SK-N-SH (cell line): ENCODE data around the gene SAMM50. TPM values are rescaled to one million over a fixed set of nuclear protein-coding genes. Genes with fewer than 3 reads are reported as not detected.

ENCODE experiments used
- CTCF ChIA-PET: fragments of 300-600, 350-600 bp; formaldehyde crosslinking; extraction: SDS; loops from one replicate; lab custom pipeline; 2021; lab: Yijun Ruan, JAX
- POLR2A ChIA-PET: fragments of 350-600 bp; sonication (Branson Sonifier 250); formaldehyde crosslinking; extraction: SDS; loops from one replicate; lab custom pipeline; 2020; ENCODE audit warnings: antibody characterized with exemption, inconsistent platforms; lab: Yijun Ruan, JAX
- DNase-seq: peaks from one replicate; pipeline ENCODE4 v3.0.0; 2012
- H2AFZ ChIP-seq: fragments of 200-600 bp; sonication (generic); 2 replicates; pipeline ENCODE4 v1.8.1; 2016; ENCODE audit warnings: antibody characterized with exemption, mild to moderate bottlenecking, low read depth
- H3F3A ChIP-seq: fragments of 200-600 bp; sonication (generic); replicated peaks from 2 replicates; pipeline ENCODE3; 2016; ENCODE audit warnings: antibody characterized with exemption, mild to moderate bottlenecking; ENCODE audit not compliant: insufficient read depth
- H3K27ac ChIP-seq, 2 experiments: fragments of 200-500 bp in 1 of 2; fragments of 200-600 bp in 1 of 2; sonication (Bioruptor generic) in 1 of 2; sonication (generic), shearing (Covaris generic) in 1 of 2; 2 replicates each; pipeline versions ENCODE4 v1.5.1 to v1.6.1; 2014 to 2016; ENCODE audit warnings: low read depth in 2 of 2, inconsistent platforms in 1 of 2, low read length in 1 of 2, mild to moderate bottlenecking in 1 of 2, mixed read lengths in 1 of 2
- H3K27me3 ChIP-seq: fragments of 200-600 bp; sonication (generic), shearing (Covaris generic); 2 replicates; pipeline ENCODE4 v1.6.1; 2016; ENCODE audit warnings: mixed run types; ENCODE audit not compliant: insufficient read depth
- H3K36me3 ChIP-seq, 2 experiments: fragments of 200-500 bp in 1 of 2; fragments of 200-600 bp in 1 of 2; sonication (Bioruptor generic) in 1 of 2; sonication (generic) in 1 of 2; replicated peaks in 1 of 2; 2 replicates each; pipeline versions ENCODE3 to v1.5.1; 2014 to 2016; ENCODE audit warnings: low read length in 1 of 2, mild to moderate bottlenecking in 1 of 2; ENCODE audit not compliant: insufficient read depth in 2 of 2, control insufficient read depth in 1 of 2
- H3K4me1 ChIP-seq, 2 experiments: fragments of 200-500 bp in 1 of 2; fragments of 200-600 bp in 1 of 2; sonication (Bioruptor generic) in 1 of 2; sonication (generic), shearing (Covaris generic) in 1 of 2; 2 replicates each; pipeline versions ENCODE4 v1.5.1 to v1.6.1; 2014 to 2016; ENCODE audit warnings: low read depth in 1 of 2, low read length in 1 of 2, mixed run types in 1 of 2; ENCODE audit not compliant: insufficient read depth in 2 of 2, control insufficient read depth in 1 of 2
- H3K4me2 ChIP-seq: fragments of 200-600 bp; sonication (generic), shearing (Covaris generic); 2 replicates; pipeline ENCODE4 v1.6.1; 2017; ENCODE audit warnings: mixed run types
- H3K4me3 ChIP-seq, 2 experiments: fragments of 200-500 bp in 1 of 2; fragments of 200-600 bp in 1 of 2; sonication (Bioruptor generic) in 1 of 2; sonication (generic), shearing (Covaris generic) in 1 of 2; 2 replicates each; pipeline versions ENCODE4 v1.5.1 to v1.8.1; 2014 to 2016; ENCODE audit warnings: low read depth in 2 of 2, inconsistent platforms in 1 of 2, low read length in 1 of 2, mild to moderate bottlenecking in 1 of 2, mixed read lengths in 1 of 2, moderate library complexity in 1 of 2
- H3K79me2 ChIP-seq: fragments of 200-600 bp; sonication (generic); 2 replicates; pipeline ENCODE4 v1.8.1; 2017; ENCODE audit warnings: mild to moderate bottlenecking; ENCODE audit not compliant: insufficient read depth
- H3K9ac ChIP-seq: fragments of 200-600 bp; sonication (generic); 2 replicates; pipeline ENCODE4 v1.6.1; 2017; ENCODE audit warnings: mixed run types
- H3K9me2 ChIP-seq: fragments of 200-600 bp; sonication (generic); 2 replicates; pipeline ENCODE4 v1.6.1; 2017; ENCODE audit warnings: mixed run types
- H3K9me3 ChIP-seq: fragments of 200-600 bp; sonication (generic); 2 replicates; pipeline ENCODE4 v1.6.1; 2017; ENCODE audit warnings: mixed run types, mild to moderate bottlenecking, moderate library complexity
- H4K20me1 ChIP-seq: fragments of 200-600 bp; sonication (generic); 2 replicates; pipeline ENCODE4 v1.6.1; 2017; ENCODE audit warnings: mild to moderate bottlenecking, mixed run types; ENCODE audit not compliant: insufficient read depth
- EZH2phosphoT487 ChIP-seq: fragments of 200-600 bp; sonication (generic); IDR thresholded peaks from 2 replicates; pipeline ENCODE4 v1.6.1; 2017; ENCODE audit warnings: low read depth, mixed run types, mild to moderate bottlenecking, antibody characterized with exemption, moderate library complexity, borderline replicate concordance
- FOSL2 ChIP-seq: IDR thresholded peaks from 2 replicates; pipeline ENCODE4 v1.4.0; 2012; ENCODE audit warnings: low read depth, mild to moderate bottlenecking, moderate library complexity, borderline replicate concordance
- GABPA ChIP-seq: IDR thresholded peaks from 2 replicates; pipeline ENCODE4 v1.4.0; 2012; ENCODE audit warnings: low read depth, mild to moderate bottlenecking
- MEF2A ChIP-seq: IDR thresholded peaks from 2 replicates; pipeline ENCODE4 v1.4.0; 2012; ENCODE audit warnings: low read depth, borderline replicate concordance
- NFIC ChIP-seq: IDR thresholded peaks from 2 replicates; pipeline ENCODE4 v1.4.0; 2012; ENCODE audit warnings: borderline replicate concordance
- NRF1 ChIP-seq: IDR thresholded peaks from 2 replicates; pipeline ENCODE4 v1.6.1; 2012; ENCODE audit warnings: low read depth, mild to moderate bottlenecking, low read length
- POLR2AphosphoS5 ChIP-seq: IDR thresholded peaks from 2 replicates; pipeline ENCODE4 v1.6.1; 2012; ENCODE audit warnings: low read depth, low read length
- RAD21 ChIP-seq: IDR thresholded peaks from 2 replicates; pipeline ENCODE4 v1.6.1; 2012; ENCODE audit warnings: mild to moderate bottlenecking, low read length
- RCOR1 ChIP-seq: fragments of 150-350 bp; IDR thresholded peaks from 2 replicates; pipeline ENCODE4 v1.6.1; 2017; ENCODE audit warnings: antibody characterized with exemption, low read length
- RXRA ChIP-seq: IDR thresholded peaks from 2 replicates; pipeline ENCODE4 v1.4.0; 2012; ENCODE audit warnings: low read depth, mild to moderate bottlenecking, borderline replicate concordance
- TAF1 ChIP-seq: IDR thresholded peaks from 2 replicates; pipeline ENCODE4 v1.6.1; 2012; ENCODE audit warnings: low read depth, mild to moderate bottlenecking, low read length, moderate library complexity, borderline replicate concordance
- TEAD4 ChIP-seq: IDR thresholded peaks from 2 replicates; pipeline ENCODE4 v1.4.0; 2012; ENCODE audit warnings: mild to moderate bottlenecking, borderline replicate concordance; ENCODE audit not compliant: insufficient read depth
- YY1 ChIP-seq: IDR thresholded peaks from 2 replicates; pipeline ENCODE4 v1.4.0; 2012; ENCODE audit warnings: low read depth, mild to moderate bottlenecking
- WGBS: methylation state at CpG from one replicate; pipeline ENCODE4 v1.1.6; 2017; ENCODE audit warnings: low lambda C conversion rate; 5-methylcytosine and 5-hydroxymethylcytosine counted together
- polyA plus RNA-seq, 3 experiments: library from polyadenylated mRNA; depleted of rRNA; stranded (reverse); fragments of >200 nt; gene quantifications; 2 replicates each; pipeline ENCODE4 v1.2.3, GENCODE V29; 2012
- TF ChIP-seq, protein P1 (sequence below): IDR thresholded peaks from 2 replicates; pipeline ENCODE4 v1.4.0; 2012; ENCODE audit warnings: low read depth
- TF ChIP-seq, protein P2 (sequence below): IDR thresholded peaks from 2 replicates; pipeline ENCODE4 v1.4.0; 2012; ENCODE audit warnings: low read depth, borderline replicate concordance
- TF ChIP-seq, protein P3 (sequence below): fragments of 150-350 bp; IDR thresholded peaks from 2 replicates; pipeline ENCODE4 v1.6.1; 2016; ENCODE audit warnings: mild to moderate bottlenecking, low read depth, low read length
- TF ChIP-seq, protein P4 (sequence below): IDR thresholded peaks from 2 replicates; pipeline ENCODE4 v1.6.1; 2012; ENCODE audit warnings: mild to moderate bottlenecking, low read depth, low read length, moderate library complexity

Gene SAMM50
- polyA plus RNA-seq, 1 of the 3 experiments (the other 2 are of a cell fraction), result 49.6 TPM

DNA sequence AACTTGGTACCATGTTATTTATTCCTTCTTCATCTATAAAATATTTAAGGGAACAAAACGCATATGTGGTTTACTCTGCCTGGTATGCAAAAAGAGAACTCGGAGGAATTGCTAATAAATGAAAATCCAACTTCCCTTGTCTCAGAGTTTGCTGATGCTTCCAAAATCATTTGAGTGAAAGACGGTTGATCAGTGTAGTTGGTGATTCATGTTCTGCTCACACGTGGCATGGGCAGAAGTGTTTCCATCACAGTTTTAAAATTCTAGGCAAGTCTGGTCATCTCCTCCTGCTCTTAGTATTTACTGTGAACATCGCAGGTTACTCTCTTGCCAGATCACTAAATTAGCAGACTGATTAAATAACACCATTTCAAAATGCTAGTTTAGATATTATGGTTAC is 56.9 kb downstream of the SAMM50 start:
- H3K9me2 ChIP-seq, result no peaks in the 10 kb centered on the region
- TF ChIP-seq YY1, result no peak
- no peak for TF ChIP-seq FOSL2
- no peak for TF ChIP-seq GABPA
- no peak for TF ChIP-seq NRF1
- TF ChIP-seq EZH2phosphoT487, result no peak
- TF ChIP-seq, protein P1, sequence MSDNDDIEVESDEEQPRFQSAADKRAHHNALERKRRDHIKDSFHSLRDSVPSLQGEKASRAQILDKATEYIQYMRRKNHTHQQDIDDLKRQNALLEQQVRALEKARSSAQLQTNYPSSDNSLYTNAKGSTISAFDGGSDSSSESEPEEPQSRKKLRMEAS, result no peak
- no peak for TF ChIP-seq RAD21
- no peak for TF ChIP-seq TAF1
- TF ChIP-seq, protein P2, sequence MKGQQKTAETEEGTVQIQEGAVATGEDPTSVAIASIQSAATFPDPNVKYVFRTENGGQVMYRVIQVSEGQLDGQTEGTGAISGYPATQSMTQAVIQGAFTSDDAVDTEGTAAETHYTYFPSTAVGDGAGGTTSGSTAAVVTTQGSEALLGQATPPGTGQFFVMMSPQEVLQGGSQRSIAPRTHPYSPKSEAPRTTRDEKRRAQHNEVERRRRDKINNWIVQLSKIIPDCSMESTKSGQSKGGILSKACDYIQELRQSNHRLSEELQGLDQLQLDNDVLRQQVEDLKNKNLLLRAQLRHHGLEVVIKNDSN, result no peak
- TF ChIP-seq RCOR1, result no peak
- no peak for TF ChIP-seq TEAD4
- no peak for TF ChIP-seq RXRA
- TF ChIP-seq, protein P3, sequence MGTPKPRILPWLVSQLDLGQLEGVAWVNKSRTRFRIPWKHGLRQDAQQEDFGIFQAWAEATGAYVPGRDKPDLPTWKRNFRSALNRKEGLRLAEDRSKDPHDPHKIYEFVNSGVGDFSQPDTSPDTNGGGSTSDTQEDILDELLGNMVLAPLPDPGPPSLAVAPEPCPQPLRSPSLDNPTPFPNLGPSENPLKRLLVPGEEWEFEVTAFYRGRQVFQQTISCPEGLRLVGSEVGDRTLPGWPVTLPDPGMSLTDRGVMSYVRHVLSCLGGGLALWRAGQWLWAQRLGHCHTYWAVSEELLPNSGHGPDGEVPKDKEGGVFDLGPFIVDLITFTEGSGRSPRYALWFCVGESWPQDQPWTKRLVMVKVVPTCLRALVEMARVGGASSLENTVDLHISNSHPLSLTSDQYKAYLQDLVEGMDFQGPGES, result no peak
- TF ChIP-seq, protein P4, sequence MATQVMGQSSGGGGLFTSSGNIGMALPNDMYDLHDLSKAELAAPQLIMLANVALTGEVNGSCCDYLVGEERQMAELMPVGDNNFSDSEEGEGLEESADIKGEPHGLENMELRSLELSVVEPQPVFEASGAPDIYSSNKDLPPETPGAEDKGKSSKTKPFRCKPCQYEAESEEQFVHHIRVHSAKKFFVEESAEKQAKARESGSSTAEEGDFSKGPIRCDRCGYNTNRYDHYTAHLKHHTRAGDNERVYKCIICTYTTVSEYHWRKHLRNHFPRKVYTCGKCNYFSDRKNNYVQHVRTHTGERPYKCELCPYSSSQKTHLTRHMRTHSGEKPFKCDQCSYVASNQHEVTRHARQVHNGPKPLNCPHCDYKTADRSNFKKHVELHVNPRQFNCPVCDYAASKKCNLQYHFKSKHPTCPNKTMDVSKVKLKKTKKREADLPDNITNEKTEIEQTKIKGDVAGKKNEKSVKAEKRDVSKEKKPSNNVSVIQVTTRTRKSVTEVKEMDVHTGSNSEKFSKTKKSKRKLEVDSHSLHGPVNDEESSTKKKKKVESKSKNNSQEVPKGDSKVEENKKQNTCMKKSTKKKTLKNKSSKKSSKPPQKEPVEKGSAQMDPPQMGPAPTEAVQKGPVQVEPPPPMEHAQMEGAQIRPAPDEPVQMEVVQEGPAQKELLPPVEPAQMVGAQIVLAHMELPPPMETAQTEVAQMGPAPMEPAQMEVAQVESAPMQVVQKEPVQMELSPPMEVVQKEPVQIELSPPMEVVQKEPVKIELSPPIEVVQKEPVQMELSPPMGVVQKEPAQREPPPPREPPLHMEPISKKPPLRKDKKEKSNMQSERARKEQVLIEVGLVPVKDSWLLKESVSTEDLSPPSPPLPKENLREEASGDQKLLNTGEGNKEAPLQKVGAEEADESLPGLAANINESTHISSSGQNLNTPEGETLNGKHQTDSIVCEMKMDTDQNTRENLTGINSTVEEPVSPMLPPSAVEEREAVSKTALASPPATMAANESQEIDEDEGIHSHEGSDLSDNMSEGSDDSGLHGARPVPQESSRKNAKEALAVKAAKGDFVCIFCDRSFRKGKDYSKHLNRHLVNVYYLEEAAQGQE, result no peak
- no peak for TF ChIP-seq NFIC
- TF ChIP-seq MEF2A, result no peak
- TF ChIP-seq POLR2AphosphoS5, result no peak
- WGBS, result 93% methylated on average over 5 of the region's 5 CpGs
- no peaks in the 10 kb centered on the region for H3F3A ChIP-seq
- no peak overlapping the region for H3K9ac ChIP-seq
- DNase-seq, result no peak
- no peaks in the 10 kb centered on the region for H3K27me3 ChIP-seq
- no peaks in the 10 kb centered on the region for H3K79me2 ChIP-seq
- no peaks in the 10 kb centered on the region for H3K36me3 ChIP-seq
- H3K4me1 ChIP-seq, result no peaks in the 10 kb centered on the region; a peak in 1 of 4 replicates
- H3K27ac ChIP-seq, result no peak overlapping the region
- CTCF ChIA-PET, result interaction anchor here (1.2 to 4.4 kb wide), 4 partner anchors 19 to 615 kb away, joined by 3 to 25 read pairs (median 10); no protein-coding TSS in a partner anchor
- no peak overlapping the region for H3K4me2 ChIP-seq
- no peak overlapping the region for H3K4me3 ChIP-seq
- no peak overlapping the region for H2AFZ ChIP-seq
- no peaks in the 10 kb centered on the region for H4K20me1 ChIP-seq
- POLR2A ChIA-PET, result no interaction called here
- no peaks in the 10 kb centered on the region for H3K9me3 ChIP-seq
